HepG2 (cell line): Measurements from ENCODE around the gene PHB1.

Source experiments
- SMARCC2 ChIP-seq: fragments of 450-650 bp; IDR thresholded peaks from 2 replicates; pipeline ENCODE4 v1.6.1; 2017; ENCODE audit warnings: antibody characterized with exemption, mild to moderate bottlenecking
- TF ChIP-seq, protein P1 (sequence below): sonication (generic); formaldehyde crosslinking; IDR thresholded peaks from 2 replicates; pipeline ENCODE4 v1.8.0; 2022; ENCODE audit warnings: low read depth, missing genetic modification reagents
- TF ChIP-seq, protein P2 (sequence below): sonication (generic); formaldehyde crosslinking; IDR thresholded peaks from 2 replicates; pipeline ENCODE4 v1.8.0; 2022; ENCODE audit warnings: mild to moderate bottlenecking, missing genetic modification reagents, moderate library complexity

- TF ChIP-seq SMARCC2 = no peak
- TF ChIP-seq, protein P1, sequence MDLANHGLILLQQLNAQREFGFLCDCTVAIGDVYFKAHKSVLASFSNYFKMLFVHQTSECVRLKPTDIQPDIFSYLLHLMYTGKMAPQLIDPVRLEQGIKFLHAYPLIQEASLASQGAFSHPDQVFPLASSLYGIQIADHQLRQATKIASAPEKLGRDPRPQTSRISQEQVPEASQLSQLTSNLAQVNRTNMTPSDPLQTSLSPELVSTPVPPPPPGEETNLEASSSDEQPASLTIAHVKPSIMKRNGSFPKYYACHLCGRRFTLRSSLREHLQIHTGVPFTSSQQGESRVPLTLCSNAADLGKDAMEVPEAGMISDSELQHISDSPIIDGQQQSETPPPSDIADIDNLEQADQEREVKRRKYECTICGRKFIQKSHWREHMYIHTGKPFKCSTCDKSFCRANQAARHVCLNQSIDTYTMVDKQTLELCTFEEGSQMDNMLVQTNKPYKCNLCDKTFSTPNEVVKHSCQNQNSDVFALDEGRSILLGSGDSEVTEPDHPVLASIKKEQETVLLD (CRISPR knock-in tag) = no peak
- TF ChIP-seq, protein P2, sequence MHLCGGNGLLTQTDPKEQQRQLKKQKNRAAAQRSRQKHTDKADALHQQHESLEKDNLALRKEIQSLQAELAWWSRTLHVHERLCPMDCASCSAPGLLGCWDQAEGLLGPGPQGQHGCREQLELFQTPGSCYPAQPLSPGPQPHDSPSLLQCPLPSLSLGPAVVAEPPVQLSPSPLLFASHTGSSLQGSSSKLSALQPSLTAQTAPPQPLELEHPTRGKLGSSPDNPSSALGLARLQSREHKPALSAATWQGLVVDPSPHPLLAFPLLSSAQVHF (CRISPR knock-in tag) = no peak
These were observed 53.9 kb downstream of the PHB1 start for GRCh38 chr17:49360796-49361128.
